ENCODE data around the gene DIS3.
"Not testable (repeated sequence)": the region's sequence is repeated elsewhere in the genome, so short reads cannot be mapped to it uniquely, and the experiment has no call there.

Gene DIS3

GRCh38 chr13:72788831-72789230 lies 7.1 kb upstream of the DIS3 start (continued):
- TF ChIP-seq ZBTB21 (tag by site-specific recombination; IDR thresholded peaks at IDR 0.05) (no peak), ZNF473 (tag by site-specific recombination; IDR thresholded peaks at IDR 0.05) (no peak), ZBTB11 (tag by site-specific recombination; conservative IDR thresholded peaks at IDR 0.05; ENCODE audit: low read depth) (no peak), ZNF146 (tag by site-specific recombination; IDR thresholded peaks at IDR 0.05) (no peak), REST (tag by site-specific recombination; IDR thresholded peaks at IDR 0.05) (no peak), GLIS2 (tag by site-specific recombination; IDR thresholded peaks at IDR 0.05) (no peak), YY1 (tag by site-specific recombination; IDR thresholded peaks at IDR 0.05) (no peak), ZNF704 (tag by site-specific recombination; IDR thresholded peaks at IDR 0.05) (no peak)

GRCh38 chr13:72784679-72785078 lies 3.0 kb upstream of the DIS3 start:
- H3K27ac ChIP-seq (ENCODE audit: extremely low read depth, low read depth, low read length); POLR2A ChIA-PET; H3K4me1 ChIP-seq (ENCODE audit: control insufficient read depth, insufficient read depth, low read length); H3K9me3 ChIP-seq (ENCODE audit: control insufficient read depth, insufficient read depth, low read depth, low read length); H3K4me3 ChIP-seq (ENCODE audit: low read depth, low read length); CTCF ChIA-PET: not testable (repeated sequence)
- peak; percentile 46; the same call in 1 of the 2 replicates for TF ChIP-seq PRDM10 (tag by site-specific recombination; IDR thresholded peaks at IDR 0.05)
- H3K36me3 ChIP-seq (ENCODE audit: control insufficient read depth in 2 of 2, insufficient read depth in 1 of 2, low read length in 2 of 2): peaks cover 0 to 39% of the 10 kb centered on the region in 2 experiments; a peak in 2 of 3 replicates

- Histone ChIP-seq H3K36me3 (ENCODE audit: control insufficient read depth in 2 of 2, insufficient read depth in 1 of 2, low read length in 2 of 2) (peaks cover 2 to 48% of the 10 kb centered on the region in 2 experiments), H3K4me3 (ENCODE audit: low read depth, low read length) (peak overlapping the region; percentile 96), H3K27ac (ENCODE audit: extremely low read depth, low read depth, low read length) (no peak overlapping the region), H3K4me1 (ENCODE audit: control insufficient read depth, insufficient read depth, low read length) (no peaks in the 10 kb centered on the region), H3K9me3 (ENCODE audit: control insufficient read depth, insufficient read depth, low read depth, low read length) (no peaks in the 10 kb centered on the region)
- POLR2A ChIA-PET: no interaction called here
- CTCF ChIA-PET: no interaction called here
- TF ChIP-seq ZBTB7A (tag by site-specific recombination; IDR thresholded peaks at IDR 0.05; ENCODE audit: low read depth) (no peak), ZNF548 (tag by site-specific recombination; IDR thresholded peaks at IDR 0.05) (no peak), ZSCAN18 (tag by site-specific recombination; IDR thresholded peaks at IDR 0.05) (no peak), ZSCAN4 (tag by site-specific recombination; IDR thresholded peaks at IDR 0.05) (peak; percentile 87), KLF8 (tag by site-specific recombination; IDR thresholded peaks at IDR 0.05) (no peak), SCRT2 (tag by site-specific recombination; IDR thresholded peaks at IDR 0.05) (no peak), ZNF513 (tag by site-specific recombination; IDR thresholded peaks at IDR 0.05) (no peak), ZNF366 (tag by site-specific recombination; conservative IDR thresholded peaks at IDR 0.05) (no peak)
Measured at GRCh38 chr13:72782717-72783116, 1.0 kb upstream of the DIS3 start.
